ENCODE data around the gene NAB1. TPM values are rescaled to one million over a fixed set of nuclear protein-coding genes. Genes with fewer than 3 reads are reported as not detected.

The NAB1 gene
- total RNA-seq, 2 donors from 2014 or later = 31.7 to 37.1 TPM

DNA sequence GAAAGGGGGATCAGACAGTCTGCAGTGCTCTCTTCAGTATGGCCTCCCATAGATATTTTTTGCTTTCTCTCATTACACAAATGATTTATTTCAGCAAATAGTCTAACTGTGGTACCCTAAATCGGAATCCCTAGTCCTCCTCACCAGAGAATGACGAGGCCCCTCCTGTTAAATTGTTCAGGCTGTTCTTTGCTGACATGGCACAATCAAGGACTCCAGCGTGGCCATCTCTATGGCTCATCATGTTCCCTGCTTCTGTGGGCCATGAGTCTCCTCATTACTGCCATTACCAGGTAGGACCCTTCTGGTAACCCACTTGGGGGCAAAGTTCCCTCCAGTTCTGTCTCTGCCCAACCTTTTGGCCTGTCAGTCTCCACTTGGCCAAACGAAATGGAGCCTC lies 62.2 kb downstream of the NAB1 start:
- Histone ChIP-seq H3K27me3 (no peaks in the 10 kb centered on the region), H3K9ac (ENCODE audit: low read depth in 2 of 2, low read length in 2 of 2) (no peak overlapping the region), H3K4me3 (no peak overlapping the region), H3K9me3 (no peaks in the 10 kb centered on the region), H3K27ac (no peak overlapping the region), H3K4me1 (no peaks in the 10 kb centered on the region), H3K36me3 (no peaks in the 10 kb centered on the region)
- intact Hi-C loops (cut with DNase I) = no loop called here
- TF ChIP-seq, protein P1, sequence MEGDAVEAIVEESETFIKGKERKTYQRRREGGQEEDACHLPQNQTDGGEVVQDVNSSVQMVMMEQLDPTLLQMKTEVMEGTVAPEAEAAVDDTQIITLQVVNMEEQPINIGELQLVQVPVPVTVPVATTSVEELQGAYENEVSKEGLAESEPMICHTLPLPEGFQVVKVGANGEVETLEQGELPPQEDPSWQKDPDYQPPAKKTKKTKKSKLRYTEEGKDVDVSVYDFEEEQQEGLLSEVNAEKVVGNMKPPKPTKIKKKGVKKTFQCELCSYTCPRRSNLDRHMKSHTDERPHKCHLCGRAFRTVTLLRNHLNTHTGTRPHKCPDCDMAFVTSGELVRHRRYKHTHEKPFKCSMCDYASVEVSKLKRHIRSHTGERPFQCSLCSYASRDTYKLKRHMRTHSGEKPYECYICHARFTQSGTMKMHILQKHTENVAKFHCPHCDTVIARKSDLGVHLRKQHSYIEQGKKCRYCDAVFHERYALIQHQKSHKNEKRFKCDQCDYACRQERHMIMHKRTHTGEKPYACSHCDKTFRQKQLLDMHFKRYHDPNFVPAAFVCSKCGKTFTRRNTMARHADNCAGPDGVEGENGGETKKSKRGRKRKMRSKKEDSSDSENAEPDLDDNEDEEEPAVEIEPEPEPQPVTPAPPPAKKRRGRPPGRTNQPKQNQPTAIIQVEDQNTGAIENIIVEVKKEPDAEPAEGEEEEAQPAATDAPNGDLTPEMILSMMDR (IDR thresholded peaks at IDR 0.05) = no peak
- DNase-seq = no peak

DNA sequence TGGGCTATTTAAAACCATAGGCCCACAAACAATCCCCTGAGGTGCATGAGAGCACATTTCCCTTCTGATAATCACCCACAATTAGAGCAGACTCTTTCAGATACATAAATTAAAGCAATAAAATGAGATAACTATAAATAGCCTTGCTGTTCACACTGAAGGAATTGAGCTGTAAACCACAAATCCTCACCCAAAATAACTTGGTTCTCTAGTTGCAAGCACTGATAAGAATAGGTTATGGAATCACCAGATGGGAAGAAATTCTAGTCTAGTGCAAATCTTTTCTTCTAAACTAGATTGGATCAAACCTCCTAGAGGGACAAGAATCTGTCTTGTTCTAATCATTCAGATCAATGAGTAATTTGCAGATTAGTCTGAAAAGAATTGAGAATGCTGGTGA lies 64.6 kb downstream of the NAB1 start:
- Histone ChIP-seq H3K4me1 (no peaks in the 10 kb centered on the region), H3K27me3 (no peaks in the 10 kb centered on the region), H3K27ac (no peak overlapping the region), H3K36me3 (no peaks in the 10 kb centered on the region), H3K4me3 (no peak overlapping the region), H3K9me3 (no peaks in the 10 kb centered on the region), H3K9ac (ENCODE audit: low read depth in 2 of 2, low read length in 2 of 2) (no peak overlapping the region)
- intact Hi-C loops (cut with DNase I) = no loop called here
- DNase-seq = no peak
- TF ChIP-seq, protein P1 (IDR thresholded peaks at IDR 0.05) = no peak

GRCh38 chr2:190714958-190715357 lies 66.1 kb downstream of the NAB1 start:
- intact Hi-C loops (cut with DNase I) = no loop called here
- TF ChIP-seq, protein P1 (IDR thresholded peaks at IDR 0.05) = no peak
- H3K4me1 ChIP-seq = no peaks in the 10 kb centered on the region
- no peaks in the 10 kb centered on the region for H3K27me3 ChIP-seq
- H3K9me3 ChIP-seq = no peaks in the 10 kb centered on the region
- no peak for DNase-seq
- no peak overlapping the region for H3K27ac ChIP-seq
- no peak overlapping the region for H3K9ac ChIP-seq (ENCODE audit: low read depth in 2 of 2, low read length in 2 of 2)
- no peak overlapping the region for H3K4me3 ChIP-seq
- H3K36me3 ChIP-seq = no peaks in the 10 kb centered on the region

GRCh38 chr2:190716176-190716807 lies 67.4 kb downstream of the NAB1 start:
- DNase-seq = no peak
- TF ChIP-seq, protein P1 (IDR thresholded peaks at IDR 0.05) = no peak
- Histone ChIP-seq H3K9me3 (no peaks in the 10 kb centered on the region), H3K9ac (ENCODE audit: low read depth in 2 of 2, low read length in 2 of 2) (no peak overlapping the region), H3K4me3 (no peak overlapping the region), H3K27ac (no peak overlapping the region), H3K27me3 (no peaks in the 10 kb centered on the region), H3K36me3 (no peaks in the 10 kb centered on the region), H3K4me1 (no peaks in the 10 kb centered on the region)
- intact Hi-C loops (cut with DNase I) = no loop called here

DNA sequence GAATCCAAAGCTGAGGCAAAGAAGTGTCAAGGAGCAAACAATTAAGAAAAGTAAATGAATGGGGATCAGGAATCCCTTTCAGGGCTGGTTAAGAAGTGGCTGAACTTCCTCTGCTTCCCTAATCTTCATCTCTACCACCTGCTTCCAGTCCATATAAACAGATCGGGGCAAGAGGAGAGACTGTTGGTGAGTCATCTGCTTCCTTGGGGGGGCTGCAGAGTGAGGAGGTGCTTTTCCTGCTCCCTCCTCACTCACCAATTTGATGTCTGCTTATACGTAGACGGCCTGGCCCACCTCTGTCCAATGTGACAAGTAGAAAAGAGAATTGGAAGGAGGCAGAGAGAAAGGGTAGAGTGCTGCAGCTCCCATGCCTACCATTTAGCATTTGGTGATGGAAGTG lies 68.4 kb downstream of the NAB1 start:
- no peaks in the 10 kb centered on the region for H3K27me3 ChIP-seq
- TF ChIP-seq, protein P1 (IDR thresholded peaks at IDR 0.05) = no peak
- no peak overlapping the region for H3K4me3 ChIP-seq
- no peak overlapping the region for H3K27ac ChIP-seq
- intact Hi-C loops (cut with DNase I) = no loop called here
- no peaks in the 10 kb centered on the region for H3K4me1 ChIP-seq
- DNase-seq = no peak
- no peaks in the 10 kb centered on the region for H3K9me3 ChIP-seq
- H3K36me3 ChIP-seq = no peaks in the 10 kb centered on the region
- no peak overlapping the region for H3K9ac ChIP-seq (ENCODE audit: low read depth in 2 of 2, low read length in 2 of 2)

Data from colonic mucosa (tissue), 4 donors.